Calu3 (cell line): ENCODE measurements around the gene VGLL4. TPM values are rescaled to one million over a fixed set of nuclear protein-coding genes. Genes with fewer than 3 reads are reported as not detected.
"Not testable (repeated sequence)": the region's sequence is repeated elsewhere in the genome, so short reads cannot be mapped to it uniquely, and the experiment has no call there.

ENCODE experiments used
- BruUV-seq: library from RNA; stranded (reverse); fragments of 400-500 nt; replicated peaks from 2 replicates; lab custom pipeline; 2021; lab: Mats Ljungman, UMichigan
- CTCF ChIA-PET: fragments of 300-600 bp; sonication (Branson Sonifier 250); formaldehyde crosslinking; loops from one replicate; lab custom pipeline; 2022; ENCODE audit warnings: antibody characterized with exemption; lab: Charles Lee
- DNase-seq: peaks from one replicate; pipeline ENCODE4 v3.0.0; 2022
- H3K27ac Mint-ChIP-seq: one replicate; pipeline ENCODE4 v1.8.0; 2022; ENCODE audit warnings: mixed read lengths; ENCODE audit not compliant: unreplicated experiment
- H3K27me3 Mint-ChIP-seq: one replicate; pipeline ENCODE4 v1.8.0; 2022; ENCODE audit warnings: mixed read lengths; ENCODE audit not compliant: unreplicated experiment
- H3K36me3 Mint-ChIP-seq: one replicate; pipeline ENCODE4 v1.8.0; 2022; ENCODE audit warnings: mild to moderate bottlenecking, moderate library complexity, mixed read lengths; ENCODE audit not compliant: insufficient read depth, unreplicated experiment
- H3K4me1 Mint-ChIP-seq: one replicate; pipeline ENCODE4 v1.8.0; 2022; ENCODE audit warnings: mild to moderate bottlenecking, low read depth, mixed read lengths; ENCODE audit not compliant: unreplicated experiment
- H3K4me3 Mint-ChIP-seq: one replicate; pipeline ENCODE4 v1.8.0; 2022; ENCODE audit warnings: mild to moderate bottlenecking, low read depth, moderate library complexity, mixed read lengths; ENCODE audit not compliant: unreplicated experiment
- H3K9me3 Mint-ChIP-seq: one replicate; pipeline ENCODE4 v1.8.0; 2022; ENCODE audit warnings: low read depth, mixed read lengths; ENCODE audit not compliant: unreplicated experiment
- intact Hi-C: fragments of 100-400 bp; cut with micrococcal nuclease; formaldehyde crosslinking; loops from one replicate; pipeline ENCODE4 v1.10.0; 2022; ENCODE audit not compliant: unreplicated experiment
- total RNA-seq: library from RNA; stranded (reverse); gene quantifications from 2 replicates; pipeline ENCODE4 v1.2.3, GENCODE V29; 2022
- TF ChIP-seq, protein P1 (sequence below): fragments of 200-600 bp; IDR thresholded peaks from one replicate; pipeline ENCODE4 v1.8.0; 2022; ENCODE audit warnings: antibody characterized with exemption; ENCODE audit not compliant: unreplicated experiment

The VGLL4 gene
- total RNA-seq, 1 experiment from 2014 or later: 51.3 TPM

DNA sequence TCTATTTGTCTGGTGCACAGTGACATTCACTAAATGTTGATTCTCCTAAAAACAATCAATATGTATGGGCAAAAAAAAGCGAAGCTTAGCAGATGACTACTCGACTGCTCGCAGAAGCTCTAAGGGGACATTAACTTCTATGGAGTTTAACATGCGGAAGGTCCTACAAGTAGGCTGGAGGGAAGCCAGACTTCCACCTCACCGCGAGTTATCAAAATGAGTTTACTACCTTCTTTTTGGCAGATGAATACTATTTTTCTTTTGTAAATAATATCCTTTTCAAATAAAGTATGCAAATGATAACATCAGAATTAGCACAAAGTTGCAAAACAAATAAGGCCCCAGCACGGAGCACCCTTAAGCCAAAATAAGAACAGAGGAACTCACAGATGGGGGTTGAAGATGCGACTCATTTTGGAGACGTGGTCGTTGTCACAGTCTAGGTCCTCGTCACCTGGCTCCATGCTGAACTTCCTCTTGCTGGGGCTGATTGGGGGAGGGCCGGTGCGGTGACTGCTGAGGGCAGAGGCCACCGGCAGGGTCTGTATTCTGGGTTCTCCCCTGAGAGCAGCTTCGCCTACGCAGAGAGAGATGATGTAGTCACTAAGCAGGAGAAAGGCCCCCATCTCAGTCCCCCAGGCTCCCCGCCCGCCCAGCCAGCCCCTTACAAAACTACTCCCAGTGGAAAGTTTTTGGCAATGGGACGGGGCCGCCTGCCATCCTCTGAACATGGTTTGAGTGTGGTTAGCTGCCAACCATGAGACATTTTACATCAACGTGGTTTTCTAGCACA, 42.1 kb downstream of the VGLL4 start:
- Mint-ChIP-seq H3K4me3 (no peak overlapping the region), H3K4me1 (peaks cover 13% of the 10 kb centered on the region), H3K36me3 (peaks cover 6% of the 10 kb centered on the region), H3K9me3 (no peaks in the 10 kb centered on the region), H3K27me3 (no peaks in the 10 kb centered on the region), H3K27ac (no peak overlapping the region)
- BruUV-seq: no TSS peak
- CTCF ChIA-PET: interaction anchor here (0.7 kb wide), 1 partner anchor 109 kb away, joined by 3 read pairs; no protein-coding TSS in a partner anchor
- intact Hi-C loops: no loop called here
- TF ChIP-seq, protein P1, sequence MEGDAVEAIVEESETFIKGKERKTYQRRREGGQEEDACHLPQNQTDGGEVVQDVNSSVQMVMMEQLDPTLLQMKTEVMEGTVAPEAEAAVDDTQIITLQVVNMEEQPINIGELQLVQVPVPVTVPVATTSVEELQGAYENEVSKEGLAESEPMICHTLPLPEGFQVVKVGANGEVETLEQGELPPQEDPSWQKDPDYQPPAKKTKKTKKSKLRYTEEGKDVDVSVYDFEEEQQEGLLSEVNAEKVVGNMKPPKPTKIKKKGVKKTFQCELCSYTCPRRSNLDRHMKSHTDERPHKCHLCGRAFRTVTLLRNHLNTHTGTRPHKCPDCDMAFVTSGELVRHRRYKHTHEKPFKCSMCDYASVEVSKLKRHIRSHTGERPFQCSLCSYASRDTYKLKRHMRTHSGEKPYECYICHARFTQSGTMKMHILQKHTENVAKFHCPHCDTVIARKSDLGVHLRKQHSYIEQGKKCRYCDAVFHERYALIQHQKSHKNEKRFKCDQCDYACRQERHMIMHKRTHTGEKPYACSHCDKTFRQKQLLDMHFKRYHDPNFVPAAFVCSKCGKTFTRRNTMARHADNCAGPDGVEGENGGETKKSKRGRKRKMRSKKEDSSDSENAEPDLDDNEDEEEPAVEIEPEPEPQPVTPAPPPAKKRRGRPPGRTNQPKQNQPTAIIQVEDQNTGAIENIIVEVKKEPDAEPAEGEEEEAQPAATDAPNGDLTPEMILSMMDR: no peak
- DNase-seq: no peak

DNA sequence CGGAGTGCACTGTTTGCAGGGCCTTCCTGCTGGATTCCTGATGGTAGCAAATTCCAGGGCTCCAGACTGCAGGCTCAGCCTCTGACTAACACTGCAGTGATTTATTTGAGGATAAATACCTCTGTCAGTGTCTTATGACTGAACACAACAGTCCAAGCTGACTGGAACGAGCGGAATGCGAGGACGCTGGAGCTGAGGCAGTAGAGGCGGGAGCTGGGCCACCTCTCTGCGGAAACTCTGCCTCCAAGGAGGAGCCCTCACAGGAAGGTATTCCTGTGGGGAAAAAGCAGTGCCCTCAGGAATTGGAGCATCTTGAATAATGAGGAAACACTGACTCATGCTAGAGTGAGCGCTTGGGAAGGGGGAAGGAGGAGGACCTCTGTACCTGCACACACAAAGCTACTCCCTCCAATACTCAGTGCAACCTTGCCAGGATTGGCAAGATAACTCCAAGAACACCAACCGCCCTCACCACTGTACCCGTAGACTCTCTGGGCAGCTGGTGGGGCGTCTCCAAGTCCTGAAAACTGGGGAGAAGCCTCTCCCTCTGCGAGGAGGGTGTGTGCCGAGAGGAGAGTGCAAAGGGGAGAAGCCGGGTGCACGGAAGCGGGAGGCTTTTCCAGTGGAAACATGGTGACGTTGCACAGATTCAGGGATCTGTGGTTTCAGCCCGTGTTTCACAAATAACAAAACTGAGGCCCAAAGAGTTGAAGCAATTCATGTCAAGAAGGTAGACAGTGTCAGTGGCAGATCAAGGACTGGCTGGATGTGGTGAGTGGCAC, 43.0 kb downstream of the VGLL4 start:
- CTCF ChIA-PET: interaction anchor here (0.6 to 0.7 kb wide), 2 partner anchors 11 to 51 kb away, joined by 6 to 14 read pairs; no protein-coding TSS in a partner anchor
- intact Hi-C loops: no loop called here
- no peaks in the 10 kb centered on the region for H3K9me3 Mint-ChIP-seq
- DNase-seq: no peak
- TF ChIP-seq, protein P1: no peak
- H3K4me1 Mint-ChIP-seq: peaks cover 13% of the 10 kb centered on the region
- peaks cover 6% of the 10 kb centered on the region for H3K36me3 Mint-ChIP-seq
- no peak overlapping the region for H3K27ac Mint-ChIP-seq
- no peak overlapping the region for H3K4me3 Mint-ChIP-seq
- H3K27me3 Mint-ChIP-seq: no peaks in the 10 kb centered on the region
- BruUV-seq: no TSS peak

GRCh38 chr3:11596387-11596786, 47.3 kb downstream of the VGLL4 start:
- Mint-ChIP-seq H3K4me3 (no peak overlapping the region), H3K36me3 (peaks cover 6% of the 10 kb centered on the region), H3K27me3 (no peaks in the 10 kb centered on the region), H3K9me3 (no peaks in the 10 kb centered on the region), H3K27ac (no peak overlapping the region), H3K4me1 (peaks cover 38% of the 10 kb centered on the region)
- TF ChIP-seq, protein P1: no peak
- no TSS peak for BruUV-seq
- intact Hi-C loops: no loop called here
- CTCF ChIA-PET: no interaction called here
- no peak for DNase-seq

DNA sequence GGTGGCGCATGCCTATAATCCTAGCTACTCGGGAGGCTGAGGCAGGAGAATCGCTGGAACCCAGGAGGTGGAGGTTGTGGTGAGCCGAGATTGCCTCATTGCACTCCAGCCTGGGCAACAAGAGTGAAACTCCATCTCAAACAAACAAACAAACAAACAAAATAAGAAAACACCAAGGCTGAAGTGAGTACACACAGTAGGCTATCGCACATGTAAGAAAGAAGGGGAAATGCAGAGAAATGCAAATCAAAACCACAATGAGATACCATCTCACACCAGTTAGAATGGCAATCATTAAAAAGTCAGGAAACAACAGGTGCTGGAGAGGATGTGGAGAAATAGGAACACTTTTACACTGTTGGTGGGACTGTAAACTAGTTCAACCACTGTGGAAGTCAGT, 48.7 kb downstream of the VGLL4 start:
- CTCF ChIA-PET, DNase-seq, H3K27ac Mint-ChIP-seq, H3K27me3 Mint-ChIP-seq, H3K4me3 Mint-ChIP-seq, BruUV-seq, H3K9me3 Mint-ChIP-seq, H3K36me3 Mint-ChIP-seq, intact Hi-C loops: not testable (repeated sequence)
- peaks cover 44% of the 10 kb centered on the region for H3K4me1 Mint-ChIP-seq
